Inferior parietal cortex (tissue), 1 donor: Measurements from ENCODE around the gene MYBPC3.

ENCODE experiments used
- DNase-seq: peaks from one replicate; pipeline ENCODE4 v3.0.0-alpha.2; 2016; ENCODE audit errors: extremely low spot score

The MYBPC3 gene

GRCh38 chr11:47352556-47352955 is at the start of gene MYBPC3:
MYBPC3 (minus strand) TSS chr11:47352702; CDS start chr11:47352647, 55 bp downstream.
- DNase-seq, result no peak

DNA sequence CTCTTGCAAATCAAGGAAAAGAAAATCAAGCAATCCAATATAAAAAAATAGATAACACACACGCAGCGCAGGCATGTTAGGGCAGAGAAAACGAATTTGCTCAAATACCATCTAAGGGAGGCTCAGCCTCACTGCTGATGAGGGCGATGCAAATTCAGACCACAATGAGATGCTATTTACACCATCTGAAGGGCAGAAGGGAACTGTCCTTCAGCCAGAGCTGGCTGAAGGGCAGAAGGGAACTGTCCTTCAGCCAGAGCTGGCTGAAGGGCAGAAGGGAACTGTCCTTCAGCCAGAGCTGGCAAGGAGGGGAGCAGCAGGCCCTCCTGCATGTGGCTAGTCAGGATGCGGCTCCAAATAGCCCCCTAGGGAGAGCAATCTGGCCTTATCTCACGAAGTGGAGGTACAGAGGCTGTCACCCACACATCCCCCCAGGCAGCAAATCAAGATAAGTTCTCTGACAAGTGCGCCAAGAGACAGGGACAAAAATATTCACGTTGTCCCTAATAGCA is 48.3 kb upstream of the MYBPC3 start:
- DNase-seq, result no peak

GRCh38 chr11:47399860-47400767 is 47.6 kb upstream of the MYBPC3 start:
- no peak for DNase-seq

DNA sequence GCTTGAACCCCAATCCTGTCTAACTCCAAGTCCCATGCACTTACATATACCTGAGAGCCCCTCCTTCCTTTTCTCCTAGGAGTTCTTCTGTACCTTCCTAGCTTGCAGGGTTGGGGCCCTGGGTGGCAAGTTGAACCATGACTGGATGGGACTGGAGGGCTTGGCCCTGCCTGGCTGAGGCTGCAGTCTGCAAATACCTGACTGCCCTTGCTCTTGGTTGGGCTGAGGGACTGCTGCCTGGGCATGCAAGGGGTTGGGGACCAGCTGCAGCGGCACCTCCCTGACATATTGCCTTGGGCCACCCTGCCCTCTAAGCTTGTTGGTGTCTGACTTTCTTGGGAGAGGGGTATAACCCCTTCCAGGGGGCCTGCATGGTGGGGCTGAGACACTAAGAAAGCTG is 46.0 kb upstream of the MYBPC3 start:
- no peak for DNase-seq

DNA sequence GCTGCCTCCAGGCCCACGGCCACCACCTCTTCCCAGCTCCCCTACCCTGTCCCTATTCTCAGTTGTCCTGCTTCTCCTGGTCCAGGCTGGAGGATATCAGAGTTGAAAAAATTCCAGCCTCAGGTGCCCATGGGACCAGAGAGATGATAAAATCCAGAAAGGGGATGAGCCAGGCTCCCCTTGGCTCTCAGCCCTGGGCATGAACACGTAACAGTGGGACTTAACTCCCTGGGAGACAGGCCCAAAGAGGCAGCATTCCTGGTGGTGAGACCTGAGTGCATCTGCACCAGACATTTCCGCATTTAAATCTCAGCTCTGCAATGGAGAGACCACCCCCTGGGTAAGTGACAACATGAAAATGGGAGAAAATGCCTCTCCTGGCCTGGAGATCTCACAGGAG is 45.5 kb upstream of the MYBPC3 start:
- DNase-seq, result no peak

- DNase-seq, result no peak
Measured at GRCh38 chr11:47396049-47396320, 43.5 kb upstream of the MYBPC3 start.

DNA sequence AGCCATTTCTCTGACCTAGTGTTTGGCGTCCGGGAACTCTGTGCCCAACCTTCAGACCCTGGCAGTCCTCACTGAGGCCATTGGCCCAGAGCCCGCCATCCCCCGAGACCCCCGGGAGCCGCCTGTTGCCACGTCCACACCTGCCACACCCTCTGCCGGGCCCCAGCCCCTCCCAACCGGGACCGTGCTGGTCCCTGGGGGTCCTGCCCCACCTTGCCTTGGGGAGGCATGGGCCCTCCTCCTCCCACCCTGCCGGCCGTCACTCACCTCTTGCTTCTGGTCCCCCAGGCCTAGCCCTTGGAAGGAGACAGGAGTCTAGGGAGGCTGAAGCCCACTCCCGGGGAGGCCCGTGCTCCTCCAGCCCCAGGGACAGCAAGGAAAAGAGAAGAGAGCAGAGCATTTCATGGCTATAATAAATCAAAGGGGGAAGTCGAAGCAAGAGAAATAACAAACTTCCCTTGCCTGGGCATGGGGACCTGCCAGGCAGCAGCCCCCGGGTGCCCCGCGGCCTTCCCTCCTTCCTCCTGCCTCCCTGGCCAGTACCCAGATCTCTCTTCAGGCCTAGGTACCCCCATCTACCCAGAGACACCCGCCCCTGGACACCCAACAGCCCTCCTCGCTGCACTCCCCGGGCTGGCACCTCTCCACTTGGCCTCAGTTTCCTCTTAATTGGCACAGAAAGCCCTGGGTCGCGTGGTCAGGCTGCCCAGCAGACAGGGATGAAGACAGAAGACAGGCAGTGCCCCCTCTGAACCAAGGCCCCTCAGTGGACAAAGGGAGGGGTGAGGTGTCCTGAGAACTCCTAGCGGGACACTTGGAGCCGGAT is 42.9 kb upstream of the MYBPC3 start:
- DNase-seq, result no peak

- no peak for DNase-seq
Measured at GRCh38 chr11:47394322-47395222, 42.1 kb upstream of the MYBPC3 start.

- no peak for DNase-seq
Measured at GRCh38 chr11:47394050-47394321, 41.5 kb upstream of the MYBPC3 start.

- DNase-seq, result no peak
Measured at GRCh38 chr11:47393163-47394049, 40.9 kb upstream of the MYBPC3 start.

- DNase-seq, result no peak
Measured at GRCh38 chr11:47392546-47393162, 40.2 kb upstream of the MYBPC3 start.

DNA sequence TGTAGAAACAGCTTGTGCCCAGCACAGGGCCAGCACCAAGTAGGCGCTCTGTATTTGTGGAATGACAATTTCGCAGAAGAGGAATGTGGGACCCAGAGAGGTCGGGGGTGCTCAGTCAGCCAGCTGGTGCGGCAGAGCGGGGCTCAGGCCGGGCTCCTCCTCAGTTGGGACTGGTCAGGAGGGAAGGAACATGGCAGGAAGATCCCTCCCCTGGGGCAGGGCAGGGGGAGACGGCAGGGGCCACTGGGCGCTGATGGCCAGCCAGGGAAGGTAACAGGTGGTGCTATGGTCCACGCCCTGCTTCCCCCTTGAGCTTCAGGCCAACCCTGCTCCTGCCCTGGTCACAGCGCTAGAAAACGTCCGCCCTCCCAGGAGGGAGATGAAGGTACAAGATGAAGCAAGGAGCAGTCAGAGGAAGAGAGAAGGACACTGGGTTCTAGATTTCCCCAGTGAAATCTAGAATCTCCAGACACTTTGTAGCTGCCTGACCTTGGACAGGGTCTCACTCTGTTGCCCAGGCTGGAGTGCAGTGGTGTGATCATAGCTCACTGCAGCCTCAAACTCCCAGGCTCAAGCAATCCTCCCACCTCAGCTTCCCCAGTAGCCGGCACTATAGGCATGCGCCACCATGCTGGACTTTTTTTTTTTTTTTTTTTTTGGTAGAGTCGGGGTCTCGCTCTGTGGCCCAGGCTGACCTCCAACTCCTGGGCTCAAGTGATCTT is 39.4 kb upstream of the MYBPC3 start:
- DNase-seq, result no peak

DNA sequence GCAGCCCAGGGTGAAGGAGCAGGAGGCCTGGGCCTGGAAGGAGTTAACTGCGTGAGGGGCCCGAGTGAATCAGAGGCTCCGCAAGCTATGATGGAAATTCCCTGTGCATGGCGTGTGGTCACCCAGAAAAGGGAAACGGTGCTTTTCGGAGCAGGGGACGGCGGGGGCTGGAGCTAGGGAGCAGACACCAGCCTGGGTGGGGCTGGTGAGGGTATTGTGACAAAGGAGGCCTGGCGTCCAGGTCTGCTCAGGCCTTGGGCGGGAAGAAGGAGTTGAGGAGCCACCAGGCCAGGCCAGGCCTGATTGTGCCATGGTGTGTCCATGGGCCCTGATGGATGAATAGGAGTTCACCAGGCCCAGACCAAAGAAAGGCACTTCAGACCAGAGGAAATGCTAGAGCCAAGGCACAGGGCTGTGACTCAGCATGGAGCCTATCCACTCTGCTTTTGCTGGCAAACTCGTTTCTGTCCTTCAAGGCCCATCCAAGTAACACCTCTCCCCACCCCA is 38.6 kb upstream of the MYBPC3 start:
- DNase-seq, result no peak

DNA sequence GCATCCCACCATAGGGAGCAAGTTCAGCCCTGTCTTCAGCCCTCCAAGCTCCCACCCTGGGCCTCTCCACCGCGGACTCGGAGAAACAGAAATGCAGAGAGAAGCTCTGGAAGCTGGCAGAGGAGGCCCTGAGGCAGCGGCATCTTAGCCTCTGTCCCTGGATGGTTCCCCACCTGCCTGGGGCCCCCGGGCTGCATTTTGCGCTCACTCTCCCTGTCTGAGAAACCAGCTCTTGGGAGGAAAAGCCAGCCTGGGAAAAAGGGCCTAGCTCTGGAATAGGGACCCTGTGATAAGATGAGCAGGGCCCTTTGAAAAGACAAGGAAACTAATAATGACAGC is 37.9 kb upstream of the MYBPC3 start:
- no peak for DNase-seq

DNA sequence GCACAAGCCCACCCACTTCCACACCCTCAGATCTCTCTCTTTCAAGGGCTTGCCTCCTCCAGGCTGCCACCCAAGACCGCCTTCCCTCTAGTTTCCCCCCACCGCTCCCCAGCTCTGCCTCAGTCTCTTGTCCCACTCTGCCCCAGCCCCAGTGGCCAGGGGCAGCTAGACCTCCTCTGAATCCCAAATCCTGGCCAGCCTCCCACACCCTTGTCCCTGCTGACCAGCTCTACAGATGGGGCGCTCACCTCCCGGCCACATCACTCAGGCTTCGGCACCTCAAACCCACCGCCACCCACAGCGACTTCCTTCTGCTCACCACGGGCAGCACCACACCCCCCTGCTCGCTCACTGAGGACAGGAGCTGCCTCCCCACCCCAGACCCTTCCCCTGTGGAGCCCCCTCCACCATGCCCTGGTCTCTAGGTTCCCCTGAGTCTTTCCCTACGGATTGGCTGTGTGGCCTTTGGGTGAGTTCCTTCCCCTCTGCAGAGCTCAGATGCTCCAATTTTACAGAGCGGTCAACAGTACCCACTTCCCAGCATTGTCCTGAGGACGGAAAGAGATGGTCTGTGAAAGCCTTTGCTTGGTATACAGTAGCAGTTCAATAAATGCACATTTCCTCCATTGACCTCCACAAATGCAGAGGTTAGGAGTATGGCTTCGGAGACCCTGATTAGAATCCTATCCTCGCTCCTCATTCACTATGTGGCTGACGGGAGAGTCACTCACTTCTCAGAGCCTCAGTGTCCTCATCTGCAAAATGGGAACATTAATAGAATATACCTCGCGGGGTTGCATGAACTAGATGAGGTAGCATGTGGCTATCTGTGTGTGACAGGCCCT is 37.3 kb upstream of the MYBPC3 start:
- DNase-seq, result no peak

- no peak for DNase-seq
Measured at GRCh38 chr11:47388697-47389576, 36.4 kb upstream of the MYBPC3 start.

DNA sequence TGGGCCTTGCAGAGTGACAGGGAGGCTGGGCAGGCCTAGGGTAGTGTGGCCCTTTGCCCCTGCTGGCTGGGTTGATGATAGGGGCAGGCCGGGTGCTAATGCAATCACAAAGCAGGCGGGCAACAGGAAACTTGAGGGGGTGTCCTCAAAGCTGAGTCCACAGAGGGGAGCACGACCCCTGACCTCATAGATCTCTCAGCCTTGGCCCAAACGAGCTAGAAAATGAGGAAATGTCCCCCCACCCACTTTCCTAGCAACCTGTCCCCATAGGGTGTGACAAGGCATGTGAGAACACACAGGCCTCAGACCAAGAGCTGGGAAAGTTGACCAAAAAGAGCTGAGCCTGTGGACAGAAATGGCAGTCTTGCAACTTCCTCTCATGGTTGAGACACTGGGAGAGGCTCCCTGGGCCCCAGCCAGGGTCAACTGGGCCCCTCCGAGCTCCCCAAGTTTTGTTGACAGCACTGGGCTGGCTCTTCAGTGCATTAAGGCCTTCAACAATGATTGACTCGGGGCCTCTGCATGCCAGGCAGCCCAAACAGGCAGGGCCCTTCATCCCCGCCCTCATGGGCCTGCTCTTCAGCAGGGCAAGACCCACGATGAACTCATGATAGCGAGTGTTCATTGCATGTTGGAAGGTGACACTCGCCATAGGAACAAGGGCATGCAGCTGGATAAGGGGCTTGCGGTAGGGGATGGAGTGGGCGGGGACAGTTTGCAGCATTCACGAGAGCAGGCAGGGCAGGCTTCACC is 35.6 kb upstream of the MYBPC3 start:
- no peak for DNase-seq
